GM19324 (cell line): ENCODE results near the gene INSRR.

Experiments used
- ATAC-seq: cut with Tn5 transposase; IDR thresholded peaks from one replicate; pipeline ENCODE4 v1.9.1; 2021; ENCODE audit warnings: mild to moderate bottlenecking, moderate library complexity; ENCODE audit not compliant: unreplicated experiment, low FRiP score

INSRR gene

DNA sequence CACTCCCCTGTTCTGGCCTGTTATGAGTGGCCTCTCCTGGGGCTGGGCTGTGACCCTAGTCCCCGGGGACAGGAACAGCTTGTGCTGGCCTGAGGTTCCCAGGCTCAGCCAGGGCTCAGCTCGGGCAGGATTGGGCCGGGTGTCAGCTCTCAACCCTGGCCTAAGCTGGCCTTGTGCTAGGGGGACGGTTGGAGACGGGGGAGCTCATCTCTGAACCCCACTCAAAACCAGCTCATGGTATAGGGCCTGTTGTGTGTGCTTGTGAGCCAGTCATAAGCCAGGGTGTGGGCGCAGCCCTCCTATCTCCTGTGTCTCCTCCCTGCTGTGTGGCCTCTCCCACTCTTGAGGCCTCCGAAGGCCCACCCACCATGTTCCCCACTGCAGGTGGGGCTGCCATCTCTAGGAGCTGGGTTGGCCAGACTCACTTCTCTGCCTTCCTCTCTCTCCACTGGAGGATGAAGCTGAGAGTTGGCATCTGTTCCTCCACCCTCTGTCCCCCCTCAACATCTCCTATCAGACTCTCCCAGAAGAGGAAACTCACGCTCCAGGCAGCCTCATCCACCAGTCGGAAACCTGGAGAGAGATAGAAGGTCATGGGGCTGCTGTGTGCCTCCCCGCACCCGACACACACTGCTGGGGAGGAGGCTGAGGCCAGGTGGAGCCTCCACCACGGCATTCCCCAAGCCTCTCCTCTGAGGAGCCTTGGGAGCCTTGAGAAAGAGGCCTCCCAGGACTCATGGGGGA is 36.0 kb upstream of the INSRR start:
- ATAC-seq: no peak

DNA sequence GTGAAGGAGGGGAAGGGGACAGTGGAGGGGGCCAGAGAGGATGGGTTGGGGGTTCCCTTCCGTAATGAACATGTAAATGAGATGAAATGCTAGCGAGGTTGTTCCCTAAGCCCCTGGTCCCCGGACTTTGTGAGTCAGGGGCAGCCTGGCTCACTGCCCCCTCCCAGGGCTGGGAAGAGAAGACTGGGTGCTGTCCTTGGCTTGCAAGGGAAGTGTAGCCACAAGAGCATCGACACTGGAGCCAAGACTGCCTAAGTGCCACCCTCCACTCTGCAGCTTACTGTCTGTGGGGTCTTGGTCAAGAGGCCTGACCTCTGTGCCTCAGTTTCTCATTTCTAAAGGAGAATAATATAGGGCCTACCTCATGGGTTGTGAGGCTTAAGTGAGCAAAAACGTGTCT is 35.1 kb upstream of the INSRR start:
- ATAC-seq: no peak

DNA sequence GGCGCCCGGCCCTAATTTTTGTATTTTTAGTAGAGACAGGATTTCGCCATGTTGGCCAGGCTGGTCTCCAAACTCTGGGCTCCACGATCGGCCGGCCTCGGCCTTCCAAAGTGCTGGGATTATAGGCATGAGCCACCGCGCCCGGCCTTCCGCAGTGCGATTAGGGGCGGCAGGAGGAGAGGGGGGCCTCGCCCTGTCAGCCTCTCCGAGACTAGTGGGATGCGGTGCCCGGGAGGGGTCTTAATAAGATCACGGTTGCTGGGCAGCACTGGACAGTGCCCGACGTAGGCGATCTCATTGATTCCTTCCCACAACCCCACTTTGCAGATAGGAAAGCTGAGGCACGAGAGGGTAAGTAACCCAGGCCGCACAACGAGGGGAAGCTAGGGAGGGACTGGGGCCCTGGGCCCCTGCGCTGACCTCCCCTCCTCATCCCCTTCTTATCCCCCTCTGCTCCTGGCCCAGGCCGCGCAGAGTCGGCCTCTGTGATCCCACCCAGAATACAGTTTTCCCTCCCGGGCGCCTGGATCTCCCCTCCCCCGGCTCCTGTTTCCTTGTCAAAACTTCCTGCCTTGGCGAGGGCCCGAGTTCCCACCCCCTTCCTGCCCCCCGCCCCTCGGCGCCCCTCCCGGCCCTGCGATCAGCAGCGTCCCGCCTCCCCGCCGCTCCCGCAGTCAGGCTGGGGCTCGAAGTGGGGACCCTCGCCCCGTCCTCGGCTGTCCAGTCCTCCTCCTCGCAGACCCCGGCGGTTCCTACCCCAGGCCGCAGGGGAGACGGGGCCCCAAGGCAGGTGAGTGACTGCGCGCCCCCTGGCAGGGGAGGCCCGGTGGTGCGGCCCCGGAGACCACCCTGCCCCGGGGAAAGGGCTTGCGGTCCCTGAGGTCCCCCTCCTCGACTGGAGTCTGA is 34.4 kb upstream of the INSRR start, which contains the start of gene PEAR1:
Gene PEAR1, plus strand, starts transcription at position 671 of the 906 bp plus-strand sequence. CDS start 10,209 bp downstream, outside the sequence.
- ATAC-seq: no peak

DNA sequence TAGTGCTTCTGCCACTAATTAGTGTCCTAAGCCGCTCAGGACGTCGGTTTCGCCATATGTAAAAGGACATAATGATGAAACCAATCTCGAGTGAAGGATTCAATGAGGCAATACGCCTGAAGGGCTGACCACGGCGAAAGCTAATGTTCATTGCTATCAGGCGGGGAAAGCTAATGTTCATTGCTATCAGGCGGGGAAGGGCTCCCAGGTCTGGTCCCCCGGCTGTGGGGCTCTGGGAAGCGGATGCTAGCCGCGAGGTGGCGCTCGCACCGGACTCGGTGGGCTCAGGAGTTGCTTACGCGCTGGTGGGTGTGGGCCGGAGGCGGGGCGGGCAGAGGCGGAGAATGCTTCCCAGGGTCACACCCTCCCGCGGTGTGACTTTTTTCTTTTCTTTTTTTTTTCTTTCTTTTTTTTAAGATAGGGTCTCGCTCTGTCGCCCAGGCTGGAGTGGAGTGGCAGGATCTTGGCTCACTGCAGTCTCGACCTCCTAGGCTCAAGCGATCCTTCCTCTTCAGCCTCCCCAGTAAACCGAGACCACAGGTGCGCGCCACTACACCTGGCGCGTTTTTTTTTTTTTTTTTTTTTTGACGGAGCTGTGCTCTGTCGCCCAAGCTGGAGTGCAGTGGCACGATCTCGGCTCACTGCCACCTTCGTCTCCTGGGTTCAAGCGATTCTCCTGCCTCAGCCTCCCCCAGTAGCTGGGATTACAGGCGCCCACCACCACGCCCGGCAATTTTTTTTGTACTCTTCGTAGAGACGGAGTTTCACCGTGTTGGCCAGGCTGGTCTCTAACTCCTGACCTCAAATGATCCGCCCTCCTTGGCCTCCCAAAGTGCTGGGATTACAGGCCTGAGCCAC is 33.5 kb upstream of the INSRR start:
- no peak for ATAC-seq

DNA sequence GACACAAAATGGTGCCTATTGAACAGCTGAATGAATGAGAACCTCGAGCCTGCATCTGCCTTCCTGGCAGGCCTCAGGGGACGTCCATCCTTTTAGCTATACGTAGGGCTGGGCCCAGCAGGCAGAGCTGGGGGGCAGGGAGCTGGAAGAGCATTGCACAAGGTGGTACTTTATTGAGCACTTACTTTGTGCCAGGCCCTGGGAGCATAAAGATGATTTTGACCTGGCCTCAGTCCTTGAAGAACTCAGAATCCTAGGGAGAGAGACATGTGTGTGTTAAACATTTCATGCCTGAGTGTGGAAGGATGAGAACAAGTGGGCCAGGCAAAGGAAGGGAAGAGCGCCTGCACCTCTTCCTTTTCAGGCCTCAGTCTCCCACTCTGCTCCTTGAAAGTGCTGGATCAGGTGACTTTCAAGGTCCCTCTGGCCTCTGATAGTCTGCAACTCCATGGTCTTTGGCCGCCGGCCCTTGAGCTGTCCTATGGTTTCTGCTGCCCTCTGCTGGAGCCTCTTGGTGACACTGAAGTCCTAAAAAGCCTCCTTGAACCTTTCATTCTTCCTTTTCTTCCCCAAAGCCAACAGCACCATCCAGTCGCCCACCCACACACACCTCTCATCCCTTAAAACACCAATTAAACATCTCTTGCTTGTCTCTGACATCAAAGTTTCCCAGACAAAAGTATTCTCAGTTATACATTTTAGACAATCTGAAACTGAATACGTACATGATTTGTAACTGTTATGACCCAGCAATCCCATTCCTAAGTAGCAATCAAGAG is 31.1 kb upstream of the INSRR start:
- no peak for ATAC-seq

DNA sequence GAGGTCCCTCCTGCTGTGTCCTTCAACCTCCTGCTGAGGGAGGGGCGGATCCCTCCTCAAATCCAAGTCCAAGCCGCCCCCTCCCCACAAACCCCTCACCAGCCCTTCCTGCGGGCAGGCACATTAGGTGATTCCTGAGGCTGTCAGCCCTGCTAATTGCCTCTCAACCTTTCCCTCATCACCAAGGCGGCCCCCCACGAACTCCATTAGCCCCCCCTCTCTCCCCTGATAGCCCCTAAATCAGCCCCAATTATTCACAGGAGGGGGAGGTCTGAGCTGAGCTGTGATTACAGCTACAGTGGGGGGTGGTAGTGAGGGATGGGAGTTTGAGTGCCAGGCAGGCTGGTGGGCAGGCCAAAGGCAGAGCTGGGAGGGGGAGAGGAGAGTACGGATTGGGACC is 28.8 kb upstream of the INSRR start:
- ATAC-seq: no peak

DNA sequence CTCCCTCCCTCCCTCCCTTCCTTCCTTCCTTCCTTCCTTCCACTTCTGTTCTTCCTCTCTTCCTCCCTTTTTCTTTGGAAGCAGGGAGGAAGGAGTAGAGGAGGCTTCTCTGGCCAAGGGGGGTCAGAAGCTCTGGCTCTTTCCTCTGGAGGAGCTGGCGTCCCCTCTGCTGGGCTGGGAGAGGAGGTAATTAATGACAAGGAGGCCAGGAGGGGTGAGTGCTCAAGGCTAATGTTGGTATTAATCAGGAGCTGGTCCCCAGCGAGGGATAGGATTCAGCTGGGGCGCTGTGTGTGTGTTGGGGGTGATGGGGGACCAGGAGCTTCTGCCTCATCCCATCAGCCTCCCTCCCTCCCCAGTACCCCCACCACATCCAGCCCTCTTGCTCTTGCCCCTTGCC is 28.4 kb upstream of the INSRR start:
- no peak for ATAC-seq

DNA sequence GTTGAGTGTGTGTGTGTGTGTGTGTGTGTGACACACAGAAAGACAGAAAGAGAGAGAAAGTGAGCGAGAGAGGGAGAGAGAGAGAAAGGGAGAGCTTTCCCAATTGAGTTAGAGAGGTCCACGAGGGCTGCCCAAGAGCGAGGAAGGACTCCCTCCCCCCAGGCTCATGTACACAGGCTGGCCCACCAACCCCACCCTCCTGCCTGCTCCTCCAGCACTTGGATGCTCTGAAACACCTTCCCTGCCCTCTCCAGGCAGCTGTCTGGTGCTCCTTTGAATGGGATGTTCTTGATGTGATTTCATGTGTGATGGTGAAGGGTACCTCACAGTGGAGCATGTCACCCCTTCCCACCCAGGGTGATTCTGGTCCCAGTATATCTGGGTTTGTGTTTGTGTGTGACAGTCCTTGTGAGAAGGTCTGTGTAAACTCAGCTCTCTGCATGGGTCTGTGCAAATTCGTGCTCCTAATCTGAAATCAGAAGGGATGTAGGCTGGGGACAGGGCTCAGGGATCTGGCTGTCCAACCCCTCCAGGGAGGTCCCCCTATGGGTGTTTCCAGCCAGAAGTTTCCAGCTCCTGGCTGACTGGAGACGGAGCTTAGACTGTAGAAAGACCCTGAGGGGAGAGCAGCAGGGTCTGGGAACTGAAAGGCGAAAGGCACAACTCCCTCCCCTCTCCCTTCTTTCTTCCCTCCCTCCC is 27.8 kb upstream of the INSRR start:
- no peak for ATAC-seq

DNA sequence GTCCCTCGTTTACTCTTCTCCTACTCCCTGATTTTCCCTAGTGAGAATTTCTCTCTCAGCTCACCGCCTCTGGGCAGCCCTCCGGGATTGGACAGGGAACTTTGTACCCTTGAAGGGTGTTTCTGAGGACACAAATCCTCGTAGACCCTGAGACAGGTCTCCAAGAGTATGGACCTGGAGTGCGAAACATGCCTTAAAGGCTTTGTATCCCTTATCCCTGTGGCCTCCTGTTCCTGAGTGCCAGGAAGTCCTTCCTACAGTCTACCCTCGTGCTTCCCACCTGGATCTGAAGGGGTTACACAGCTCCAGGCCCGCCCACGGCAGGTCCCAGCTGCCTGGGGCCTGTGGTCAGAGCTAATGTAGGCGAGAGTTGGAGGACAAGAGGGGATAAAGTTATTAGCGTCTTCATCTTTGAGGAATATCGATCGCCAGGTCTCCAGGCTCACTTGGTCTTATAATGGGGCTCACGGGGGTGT is 27.0 kb upstream of the INSRR start:
- ATAC-seq: no peak

DNA sequence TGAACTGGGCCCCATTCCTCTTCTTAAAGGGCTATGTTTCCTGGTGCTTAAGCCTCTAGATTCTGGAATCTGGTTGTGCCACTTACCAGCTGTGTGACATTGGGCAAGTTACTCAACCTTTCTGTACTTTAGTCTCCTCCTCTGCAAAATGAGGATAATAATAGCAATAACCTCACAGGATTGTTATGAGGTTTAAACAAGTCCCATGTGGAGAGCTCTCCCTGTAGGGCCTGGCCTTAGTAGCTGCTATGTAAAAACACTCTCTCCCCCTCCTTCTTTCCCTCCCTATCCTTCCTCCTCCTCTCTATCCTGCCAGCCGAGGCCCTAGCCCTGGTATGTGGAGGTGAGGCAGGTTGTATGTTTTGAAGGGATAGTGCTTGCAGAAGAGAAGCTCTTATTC is 26.4 kb upstream of the INSRR start:
- ATAC-seq: no peak

DNA sequence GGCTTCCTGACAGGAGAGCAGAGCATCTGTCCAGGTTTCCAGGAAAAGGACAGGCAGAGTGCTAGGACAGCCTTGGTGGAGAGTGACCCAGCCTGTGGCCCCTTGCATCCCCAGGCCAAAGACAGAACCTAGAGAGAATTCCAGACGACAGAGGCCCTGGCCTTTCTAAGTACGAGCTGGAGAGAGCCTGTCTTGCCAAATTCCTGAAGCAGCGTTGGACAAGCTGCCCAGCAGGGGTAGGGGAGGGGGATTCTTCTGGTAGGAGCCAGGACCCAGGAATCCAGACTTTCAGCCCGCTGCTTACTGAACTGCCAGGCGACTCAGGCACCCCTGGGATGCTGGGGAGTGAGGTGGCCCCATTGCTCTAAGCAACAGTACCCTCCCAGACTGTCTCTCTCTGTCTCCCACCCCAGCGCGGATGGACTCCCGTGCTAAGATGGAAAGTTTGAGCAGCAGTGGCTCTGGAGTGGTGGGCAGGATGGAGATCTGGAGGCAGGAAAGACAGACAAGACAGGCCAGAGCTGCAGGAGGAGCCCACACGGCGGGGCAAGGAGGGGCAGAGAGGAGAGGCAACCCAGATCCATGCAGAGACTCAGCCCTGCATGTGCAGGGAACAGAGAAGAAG is 25.8 kb upstream of the INSRR start:
- ATAC-seq: no peak

DNA sequence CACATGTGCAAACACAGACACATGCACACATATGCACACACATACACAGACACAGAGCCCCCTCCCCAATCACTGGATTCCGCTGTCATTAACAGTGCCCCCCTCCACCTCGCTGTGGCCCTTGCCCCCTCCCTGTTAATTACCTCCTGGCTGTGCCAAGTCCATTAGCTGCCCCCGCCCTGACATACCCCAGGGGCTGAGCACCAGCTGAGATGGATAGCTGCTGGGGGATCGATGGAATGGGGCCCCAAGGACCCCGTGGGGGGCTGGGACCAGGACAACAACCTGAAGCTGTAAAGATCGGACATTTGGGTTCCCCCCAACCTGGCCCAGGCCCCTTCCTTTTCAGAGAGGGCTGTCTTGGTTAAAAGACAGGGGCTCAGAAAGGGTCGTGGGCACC is 25.0 kb upstream of the INSRR start:
- no peak for ATAC-seq

DNA sequence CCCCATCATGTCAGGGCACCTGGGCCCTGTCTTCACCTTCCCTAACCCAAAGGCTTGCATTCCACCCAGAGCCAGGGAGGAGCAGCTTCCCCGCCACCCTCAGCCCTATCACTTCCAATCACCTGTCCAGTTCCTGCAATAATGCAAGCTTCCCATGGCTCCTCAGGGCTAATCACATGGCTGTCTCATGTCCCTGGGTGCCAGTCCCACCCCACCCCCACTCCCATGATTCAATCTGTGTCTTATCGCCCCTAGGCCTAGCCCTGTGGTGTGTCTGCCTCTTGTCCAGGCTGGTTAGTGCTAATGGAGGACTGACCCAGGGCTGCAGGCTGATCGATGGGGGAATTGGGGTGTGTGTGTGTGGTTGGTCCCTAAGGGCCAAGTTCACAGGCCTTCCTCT is 23.6 kb upstream of the INSRR start:
- ATAC-seq: no peak

DNA sequence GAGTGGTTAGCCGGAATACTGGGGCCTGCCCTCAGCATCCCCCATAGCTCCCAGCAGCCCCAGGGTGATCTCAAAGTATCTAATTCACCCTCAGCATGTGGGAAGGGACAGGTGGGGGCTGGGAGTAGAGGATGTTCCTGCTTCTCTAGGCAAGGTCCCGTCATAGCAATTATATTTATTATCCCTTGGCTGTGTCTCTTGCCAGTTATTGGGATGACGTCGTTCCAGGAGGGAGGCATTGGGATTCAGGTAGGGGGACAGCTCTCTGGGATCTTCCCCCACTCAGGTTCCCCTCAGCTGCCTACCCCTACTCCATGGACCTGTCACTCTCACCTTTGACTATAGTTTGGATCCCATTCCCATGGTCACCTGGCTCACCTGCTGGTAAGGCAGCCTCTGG is 22.7 kb upstream of the INSRR start:
- no peak for ATAC-seq

DNA sequence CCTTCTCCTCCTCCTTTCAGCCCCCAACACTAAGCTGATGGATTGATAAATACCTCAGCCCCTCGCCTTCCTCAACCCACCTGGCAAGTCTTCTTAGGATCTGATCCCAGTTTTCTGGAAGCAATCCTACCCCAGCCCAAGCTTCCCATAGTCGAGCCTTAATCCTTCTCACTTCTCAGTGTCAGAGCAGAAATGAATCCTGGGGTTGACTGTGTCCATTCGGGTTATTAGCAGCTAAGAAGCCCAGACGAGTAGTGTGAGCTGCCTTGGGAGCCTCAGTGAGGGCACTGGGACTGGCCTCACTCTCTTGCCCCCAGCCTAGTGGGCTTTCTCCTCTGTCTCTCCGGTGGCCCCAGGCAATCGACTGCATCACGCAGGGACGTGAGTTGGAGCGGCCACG is 22.2 kb upstream of the INSRR start:
- ATAC-seq: no peak

DNA sequence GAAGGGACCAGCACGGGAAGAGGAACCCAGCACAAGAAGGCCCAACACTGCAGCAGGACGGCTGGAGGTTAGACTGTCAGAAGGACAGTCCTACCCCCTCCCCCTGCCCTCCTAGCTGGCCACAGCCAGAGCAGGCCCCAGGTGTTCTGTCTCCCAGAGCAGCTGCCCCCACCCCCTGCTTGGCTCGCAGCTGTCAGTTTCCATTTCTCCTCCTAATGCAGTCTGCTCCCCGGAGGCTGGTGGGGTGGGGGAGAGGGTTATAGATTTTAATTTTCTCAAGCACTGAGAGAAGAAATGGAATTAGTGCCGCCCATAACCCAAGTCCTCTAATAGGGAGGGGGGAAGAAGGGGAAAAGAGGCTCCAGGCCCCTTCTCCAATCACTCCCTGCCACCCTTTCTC is 21.6 kb upstream of the INSRR start:
- ATAC-seq: no peak

DNA sequence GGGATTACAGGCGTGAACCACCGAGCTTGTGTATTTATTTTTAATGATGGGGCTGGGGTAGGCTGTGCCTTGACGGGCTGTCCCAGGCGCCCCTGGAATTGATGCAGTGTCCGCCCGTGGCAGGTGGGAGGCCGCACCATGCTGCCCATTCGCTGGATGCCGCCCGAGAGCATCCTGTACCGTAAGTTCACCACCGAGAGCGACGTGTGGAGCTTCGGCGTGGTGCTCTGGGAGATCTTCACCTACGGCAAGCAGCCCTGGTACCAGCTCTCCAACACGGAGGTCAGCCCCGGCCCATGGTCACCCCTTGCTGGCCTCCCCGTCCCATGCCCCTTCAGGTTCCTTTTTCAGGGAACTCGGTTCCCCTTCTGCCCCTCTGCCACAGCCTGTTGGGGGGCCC is 21.0 kb upstream of the INSRR start:
- ATAC-seq: no peak

DNA sequence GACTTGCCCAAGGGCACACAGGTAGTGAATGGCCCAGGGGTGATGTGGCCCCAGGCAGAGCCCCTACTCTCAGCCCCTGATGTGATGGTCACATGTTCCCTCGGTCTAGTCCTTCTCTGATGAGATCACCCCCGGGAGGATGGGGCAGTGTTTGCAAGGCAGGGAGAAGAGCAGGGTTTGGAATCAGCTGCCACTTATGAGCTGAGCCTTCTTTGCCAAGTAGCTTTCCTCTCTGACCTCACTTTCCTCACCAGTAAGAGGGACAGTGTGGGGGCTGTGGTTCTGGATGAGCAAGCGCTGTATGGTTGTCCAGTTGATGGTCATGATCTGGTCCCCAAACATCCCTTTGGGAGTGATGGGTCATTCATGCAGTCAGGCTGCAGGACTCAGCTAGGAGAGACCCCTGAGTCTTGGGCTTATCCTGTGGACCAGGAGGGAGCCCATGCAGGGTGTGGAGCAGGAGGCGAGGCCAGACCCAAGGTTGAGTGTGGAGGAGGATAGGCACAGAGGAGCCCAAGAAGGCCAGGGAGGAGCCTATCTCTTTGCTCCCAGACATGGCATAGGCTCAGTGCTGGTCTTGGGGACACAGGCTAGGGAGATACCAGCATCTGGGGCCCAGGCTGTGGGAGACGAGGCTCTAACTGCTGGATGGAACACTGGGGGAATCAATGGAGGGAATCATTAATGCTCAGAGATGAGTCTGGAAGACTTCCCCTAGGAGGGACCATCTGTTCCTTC is 18.7 kb upstream of the INSRR start:
- ATAC-seq: no peak
